CD4-positive, alpha-beta T cell (primary cell): ENCODE data around the gene ELF1. TPM values are rescaled to one million over a fixed set of nuclear protein-coding genes. Genes with fewer than 3 reads are reported as not detected.
"Not testable (repeated sequence)": the region's sequence is repeated elsewhere in the genome, so short reads cannot be mapped to it uniquely, and the experiment has no call there.

Experiments
- ATAC-seq: fragments of 200-7000 bp; cut with Tn5 transposase; one replicate; pipeline ENCODE4 v1.10.0; 2022; ENCODE audit warnings: mild to moderate bottlenecking; ENCODE audit not compliant: poor library complexity
- CTCF ChIA-PET: fragments of 350-600 bp; sonication (Branson Sonifier 250); formaldehyde crosslinking; loops from one replicate; lab custom pipeline; 2021; ENCODE audit warnings: antibody characterized with exemption, inconsistent platforms; lab: Charles Lee
- POLR2A ChIA-PET: fragments of 350-600 bp; sonication (Branson Sonifier 250); formaldehyde crosslinking; loops from one replicate; lab custom pipeline; 2021; ENCODE audit warnings: antibody characterized with exemption, inconsistent platforms; lab: Charles Lee
- DNase-seq, 14 experiments: peaks; one replicate each; pipeline ENCODE4 v3.0.0-alpha.2; 2013 to 2020; ENCODE audit warnings: mixed read lengths in 2 of 14
- H3K27ac ChIP-seq, 2 donors: one replicate each; pipeline versions ENCODE4 v1.5.1 to v1.7.0; 2013; ENCODE audit warnings: low read length in 2 of 2, low read depth in 1 of 2, mild to moderate bottlenecking in 1 of 2
- H3K27me3 ChIP-seq, 2 experiments: 1 replicate in 1 of 2; 2 replicates in 1 of 2; pipeline versions ENCODE4 v1.6.1 to v1.7.0; 2013; ENCODE audit warnings: low read length in 2 of 2, control low read depth in 1 of 2, mild to moderate bottlenecking in 1 of 2, moderate library complexity in 1 of 2; ENCODE audit not compliant: insufficient read depth in 2 of 2, control insufficient read depth in 1 of 2
- H3K36me3 ChIP-seq: one replicate; pipeline ENCODE4 v1.6.1; 2013; ENCODE audit warnings: low read length, control low read depth; ENCODE audit not compliant: insufficient read depth
- H3K4me1 ChIP-seq: one replicate; pipeline ENCODE4 v1.6.1; 2013; ENCODE audit warnings: low read length, control low read depth; ENCODE audit not compliant: insufficient read depth
- H3K4me3 ChIP-seq: one replicate; pipeline ENCODE4 v1.5.1; 2013; ENCODE audit warnings: mild to moderate bottlenecking, low read length, moderate library complexity
- H3K9me3 ChIP-seq, 2 experiments: 1 replicate in 1 of 2; 2 replicates in 1 of 2; pipeline versions ENCODE4 v1.6.1 to v1.7.0; 2013; ENCODE audit warnings: low read length in 2 of 2, mild to moderate bottlenecking in 2 of 2, control low read depth in 1 of 2, moderate library complexity in 1 of 2; ENCODE audit not compliant: control insufficient read depth in 1 of 2, insufficient read depth in 1 of 2
- H3K27ac Mint-ChIP-seq: one replicate; pipeline ENCODE4 v1.8.0; 2020; ENCODE audit warnings: mixed read lengths
- H3K27me3 Mint-ChIP-seq: one replicate; pipeline ENCODE4 v1.8.0; 2021; ENCODE audit warnings: mixed read lengths
- H3K36me3 Mint-ChIP-seq: one replicate; pipeline ENCODE4 v1.8.0; 2021; ENCODE audit warnings: low read depth, mixed read lengths
- H3K4me1 Mint-ChIP-seq: one replicate; pipeline ENCODE4 v1.8.0; 2021; ENCODE audit warnings: low read depth, mixed read lengths
- H3K4me3 Mint-ChIP-seq: one replicate; pipeline ENCODE4 v1.8.0; 2020; ENCODE audit warnings: mild to moderate bottlenecking, mixed read lengths
- H3K9me3 Mint-ChIP-seq: one replicate; pipeline ENCODE4 v1.8.0; 2020; ENCODE audit warnings: mixed read lengths
- CTCF ChIP-seq: fragments of 200-600 bp; IDR thresholded peaks from one replicate; pipeline ENCODE4 v1.8.0; 2022; ENCODE audit warnings: antibody characterized with exemption, mild to moderate bottlenecking
- intact Hi-C, 2 experiments: fragments of 100-400 bp; cut with DNase I in 1 of 2; cut with micrococcal nuclease in 1 of 2; formaldehyde crosslinking; loops; one replicate each; pipeline versions ENCODE4 v1.15.1 to v1.9.0; 2023 to 2025; cut with DNase I, micrococcal nuclease
- total RNA-seq, 174 experiments: library from RNA in 2 of 174; stranded (reverse) in 2 of 174; gene quantifications; one replicate each; pipeline ENCODE4 v1.2.3 and lab custom pipeline; 2021 to 2026

ELF1 gene
- total RNA-seq, 2 experiments from 2014 or later: 354 to 358 TPM

DNA sequence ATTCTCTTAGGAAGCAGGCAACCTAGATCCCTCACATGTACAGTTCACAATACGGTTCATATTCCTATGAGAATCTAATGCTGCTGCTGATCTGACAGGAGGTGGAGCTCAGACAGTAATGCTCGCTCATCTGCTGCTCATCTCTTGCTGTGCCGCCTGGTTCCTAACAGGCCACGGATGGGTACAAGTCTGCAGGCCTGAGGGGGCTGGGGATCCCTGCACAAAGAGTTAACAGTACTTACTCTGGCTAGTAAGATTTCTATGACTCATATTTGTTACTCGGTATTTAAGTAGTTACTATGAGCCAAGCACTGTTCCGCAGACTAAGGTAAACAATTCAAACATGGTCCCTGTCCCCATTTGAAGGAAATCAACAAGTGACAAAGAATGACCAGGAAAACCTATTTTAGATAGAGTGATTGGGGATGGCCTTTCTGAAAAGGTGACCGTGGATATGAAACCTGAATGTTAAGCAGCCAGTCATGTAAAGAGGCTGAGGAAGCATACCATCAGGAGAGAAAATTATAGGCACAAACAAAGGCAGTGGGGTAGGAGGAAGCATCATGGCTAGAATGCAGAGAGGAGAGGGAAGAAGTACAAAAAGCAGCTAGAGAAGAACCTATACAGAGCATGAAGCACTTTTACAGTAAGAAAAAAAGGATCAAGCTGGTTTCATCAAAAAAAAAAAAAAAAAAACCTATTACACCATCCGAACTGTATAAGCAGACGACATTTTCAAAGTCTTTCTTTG is 21.6 kb upstream of the ELF1 start:
- peaks cover 2% of the 10 kb centered on the region for H3K9me3 Mint-ChIP-seq
- H3K4me3 Mint-ChIP-seq: no peak overlapping the region
- peaks cover 15% of the 10 kb centered on the region for H3K4me1 Mint-ChIP-seq
- H3K9me3 ChIP-seq: no peaks in the 10 kb centered on the region
- no peak overlapping the region for H3K4me3 ChIP-seq
- TF ChIP-seq CTCF: no peak
- no peaks in the 10 kb centered on the region for H3K4me1 ChIP-seq
- H3K36me3 Mint-ChIP-seq: no peaks in the 10 kb centered on the region
- intact Hi-C loops: no loop called here
- no peaks in the 10 kb centered on the region for H3K36me3 ChIP-seq
- POLR2A ChIA-PET: no interaction called here
- ATAC-seq (no peak), DNase-seq (no peak)
- H3K27me3 Mint-ChIP-seq: no peaks in the 10 kb centered on the region
- CTCF ChIA-PET: interaction anchor here (0.6 to 0.7 kb wide), 2 partner anchors 10 to 54 kb away, joined by 3 to 4 read pairs; no protein-coding TSS in a partner anchor
- H3K27ac ChIP-seq: no peak overlapping the region
- H3K27ac Mint-ChIP-seq: peak overlapping the region; percentile 7
- H3K27me3 ChIP-seq: no peaks in the 10 kb centered on the region

- Histone ChIP-seq H3K9me3 (no peaks in the 10 kb centered on the region), H3K4me3 (no peak overlapping the region), H3K27me3 (no peaks in the 10 kb centered on the region), H3K27ac (no peak overlapping the region), H3K4me1 (no peaks in the 10 kb centered on the region), H3K36me3 (no peaks in the 10 kb centered on the region)
- H3K4me1 Mint-ChIP-seq: peaks cover 22% of the 10 kb centered on the region
- H3K9me3 Mint-ChIP-seq: peaks cover 2% of the 10 kb centered on the region
- intact Hi-C loops: no loop called here
- H3K4me3 Mint-ChIP-seq: no peak overlapping the region
- ATAC-seq (no peak), DNase-seq (no peak)
- no peaks in the 10 kb centered on the region for H3K36me3 Mint-ChIP-seq
- ChIA-PET POLR2A (interaction anchor here (0.6 to 0.7 kb wide), 2 partner anchors 21 to 1198 kb away, joined by 3 read pairs; partner anchors contain the start of gene ELF1), CTCF (no interaction called here)
- TF ChIP-seq CTCF: no peak
- H3K27ac Mint-ChIP-seq: no peak overlapping the region
- no peaks in the 10 kb centered on the region for H3K27me3 Mint-ChIP-seq
These were observed 20.6 kb upstream of the ELF1 start for GRCh38 chr13:41039746-41040145.

GRCh38 chr13:41036557-41036956 is 17.4 kb upstream of the ELF1 start:
- H3K9me3 Mint-ChIP-seq: not testable (repeated sequence)

More at GRCh38 chr13:41036557-41036956, 17.4 kb upstream of the ELF1 start:
- H3K4me3 Mint-ChIP-seq, DNase-seq, H3K9me3 ChIP-seq, H3K36me3 ChIP-seq, CTCF ChIA-PET, H3K4me1 ChIP-seq, H3K27me3 Mint-ChIP-seq, H3K27ac Mint-ChIP-seq, intact Hi-C loops, H3K27me3 ChIP-seq, H3K36me3 Mint-ChIP-seq, H3K27ac ChIP-seq, POLR2A ChIA-PET, H3K4me3 ChIP-seq, ATAC-seq: not testable (repeated sequence)
- peaks cover 30% of the 10 kb centered on the region for H3K4me1 Mint-ChIP-seq
